ENCODE data around the gene NGFR.
A peak's percentile ranks its signal among the peaks of the same experiment; 100 is the strongest.
"Not testable (repeated sequence)": the region's sequence is repeated elsewhere in the genome, so short reads cannot be mapped to it uniquely, and the experiment has no call there.

Gene NGFR

GRCh38 chr17:49496183-49496866 lies 1.2 kb downstream of the NGFR start:
- peak; percentile 63 to 65 for DNase-seq (ENCODE audit: low read depth in 2 of 2)

GRCh38 chr17:49496867-49497147 lies 1.7 kb downstream of the NGFR start:
- no peak for DNase-seq (ENCODE audit: low read depth in 2 of 2)

GRCh38 chr17:49497148-49498028 lies 2.3 kb downstream of the NGFR start:
- no peak for DNase-seq (ENCODE audit: low read depth in 2 of 2)

GRCh38 chr17:49498029-49498615 lies 3.0 kb downstream of the NGFR start:
- no peak for DNase-seq (ENCODE audit: low read depth in 2 of 2)

- no peak for DNase-seq (ENCODE audit: low read depth in 2 of 2)
Observed at GRCh38 chr17:49501496-49501895, 6.4 kb downstream of the NGFR start.

GRCh38 chr17:49502254-49502653 lies 7.2 kb downstream of the NGFR start:
- no peak for DNase-seq (ENCODE audit: low read depth in 2 of 2)

GRCh38 chr17:49502680-49503079 lies 7.6 kb downstream of the NGFR start:
- not testable (repeated sequence) for DNase-seq (ENCODE audit: low read depth in 2 of 2)

GRCh38 chr17:49504369-49504768 lies 9.3 kb downstream of the NGFR start:
- no peak for DNase-seq (ENCODE audit: low read depth in 2 of 2)

- DNase-seq (ENCODE audit: low read depth in 2 of 2), result no peak
Observed at GRCh38 chr17:49505854-49506253, 10.8 kb downstream of the NGFR start.

GRCh38 chr17:49506282-49506681 lies 11.2 kb downstream of the NGFR start:
- no peak for DNase-seq (ENCODE audit: low read depth in 2 of 2)

- DNase-seq (ENCODE audit: low read depth in 2 of 2), result no peak
Observed at GRCh38 chr17:49508061-49508865, 13.2 kb downstream of the NGFR start.

- DNase-seq (ENCODE audit: low read depth in 2 of 2), result no peak
Observed at GRCh38 chr17:49508866-49509587, 13.9 kb downstream of the NGFR start.

GRCh38 chr17:49509588-49509917 lies 14.5 kb downstream of the NGFR start:
- no peak for DNase-seq (ENCODE audit: low read depth in 2 of 2)

GRCh38 chr17:49510059-49510719 lies 15.1 kb downstream of the NGFR start:
- DNase-seq (ENCODE audit: low read depth in 2 of 2), result no peak

GRCh38 chr17:49510720-49511110 lies 15.6 kb downstream of the NGFR start:
- no peak for DNase-seq (ENCODE audit: low read depth in 2 of 2)

GRCh38 chr17:49511810-49512209 lies 16.7 kb downstream of the NGFR start:
- no peak for DNase-seq (ENCODE audit: low read depth in 2 of 2)

GRCh38 chr17:49512296-49513043 lies 17.4 kb downstream of the NGFR start:
- DNase-seq (ENCODE audit: low read depth in 2 of 2), result no peak

GRCh38 chr17:49513044-49513395 lies 17.9 kb downstream of the NGFR start:
- no peak for DNase-seq (ENCODE audit: low read depth in 2 of 2)

- DNase-seq (ENCODE audit: low read depth in 2 of 2), result no peak
Observed at GRCh38 chr17:49513641-49514040, 18.5 kb downstream of the NGFR start.

- no peak for DNase-seq (ENCODE audit: low read depth in 2 of 2)
Observed at GRCh38 chr17:49514071-49514721, 19.1 kb downstream of the NGFR start.
